ENCODE data around the gene SERF1B. TPM values are rescaled to one million over a fixed set of nuclear protein-coding genes. Genes with fewer than 3 reads are reported as not detected.

The SERF1B gene
- total RNA-seq, 4 donors from 2014 or later = 25.3 to 56.3 (median 36.4) TPM

Small RNA genes within 50 kb of the gene (small RNA-seq; reads per million reads assigned to genes)
- 0 reads per million in 3 donors for gene CDH12P2

Other genes with a start within 250 kb of the SERF1B start
- gene SMN2, start 24.4 kb downstream of the SERF1B start, total RNA-seq = 10 to 100 TPM in 3 of 4 donors, 1 to 10 TPM in 1; 9.5 to 41.5 (median 34.2) TPM